Measurements from ENCODE around the gene XKR8. TPM values are rescaled to one million over a fixed set of nuclear protein-coding genes. Genes with fewer than 3 reads are reported as not detected.

Gene XKR8
- total and polyA plus RNA-seq, 10 of the 15 experiments (the other 5 are each of a cell fraction or from before 2014, with no cell fraction given), result 0.80 to 3.7 (median 2.6) TPM

DNA sequence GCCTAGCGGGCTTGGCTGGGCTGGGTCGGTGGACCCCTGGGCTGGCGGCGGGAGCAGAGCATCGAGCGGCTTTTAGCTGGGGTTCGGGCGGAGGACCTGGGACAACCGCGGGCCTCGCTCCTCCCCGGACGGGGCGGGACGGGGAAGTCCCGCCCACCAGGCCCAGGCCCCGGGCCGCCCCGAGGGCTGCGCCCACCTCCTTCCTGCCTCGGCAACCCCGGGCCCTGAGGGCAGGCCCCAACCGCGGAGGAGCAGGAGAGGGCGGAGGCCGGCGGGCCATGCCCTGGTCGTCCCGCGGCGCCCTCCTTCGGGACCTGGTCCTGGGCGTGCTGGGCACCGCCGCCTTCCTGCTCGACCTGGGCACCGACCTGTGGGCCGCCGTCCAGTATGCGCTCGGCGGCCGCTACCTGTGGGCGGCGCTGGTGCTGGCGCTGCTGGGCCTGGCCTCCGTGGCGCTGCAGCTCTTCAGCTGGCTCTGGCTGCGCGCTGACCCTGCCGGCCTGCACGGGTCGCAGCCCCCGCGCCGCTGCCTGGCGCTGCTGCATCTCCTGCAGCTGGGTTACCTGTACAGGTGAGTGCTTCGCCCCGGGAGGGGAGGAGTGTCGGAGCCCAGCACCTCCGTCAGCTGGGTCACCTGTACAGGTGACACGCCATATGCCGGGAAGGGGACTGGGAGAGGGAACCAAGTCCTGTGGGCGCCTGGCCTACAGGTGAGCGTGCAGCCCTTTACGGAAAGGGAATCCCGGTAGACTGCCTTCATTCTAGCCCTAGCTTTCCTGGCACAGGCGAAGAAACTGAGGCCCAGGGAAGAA lies at the start of gene XKR8 (continued):
- TF ChIP-seq, protein P1, sequence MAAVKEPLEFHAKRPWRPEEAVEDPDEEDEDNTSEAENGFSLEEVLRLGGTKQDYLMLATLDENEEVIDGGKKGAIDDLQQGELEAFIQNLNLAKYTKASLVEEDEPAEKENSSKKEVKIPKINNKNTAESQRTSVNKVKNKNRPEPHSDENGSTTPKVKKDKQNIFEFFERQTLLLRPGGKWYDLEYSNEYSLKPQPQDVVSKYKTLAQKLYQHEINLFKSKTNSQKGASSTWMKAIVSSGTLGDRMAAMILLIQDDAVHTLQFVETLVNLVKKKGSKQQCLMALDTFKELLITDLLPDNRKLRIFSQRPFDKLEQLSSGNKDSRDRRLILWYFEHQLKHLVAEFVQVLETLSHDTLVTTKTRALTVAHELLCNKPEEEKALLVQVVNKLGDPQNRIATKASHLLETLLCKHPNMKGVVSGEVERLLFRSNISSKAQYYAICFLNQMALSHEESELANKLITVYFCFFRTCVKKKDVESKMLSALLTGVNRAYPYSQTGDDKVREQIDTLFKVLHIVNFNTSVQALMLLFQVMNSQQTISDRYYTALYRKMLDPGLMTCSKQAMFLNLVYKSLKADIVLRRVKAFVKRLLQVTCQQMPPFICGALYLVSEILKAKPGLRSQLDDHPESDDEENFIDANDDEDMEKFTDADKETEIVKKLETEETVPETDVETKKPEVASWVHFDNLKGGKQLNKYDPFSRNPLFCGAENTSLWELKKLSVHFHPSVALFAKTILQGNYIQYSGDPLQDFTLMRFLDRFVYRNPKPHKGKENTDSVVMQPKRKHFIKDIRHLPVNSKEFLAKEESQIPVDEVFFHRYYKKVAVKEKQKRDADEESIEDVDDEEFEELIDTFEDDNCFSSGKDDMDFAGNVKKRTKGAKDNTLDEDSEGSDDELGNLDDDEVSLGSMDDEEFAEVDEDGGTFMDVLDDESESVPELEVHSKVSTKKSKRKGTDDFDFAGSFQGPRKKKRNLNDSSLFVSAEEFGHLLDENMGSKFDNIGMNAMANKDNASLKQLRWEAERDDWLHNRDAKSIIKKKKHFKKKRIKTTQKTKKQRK (IDR thresholded peaks at IDR 0.05; ENCODE audit: low read depth, low read length), result no peak
- TF ChIP-seq SPI1 (IDR thresholded peaks at IDR 0.05; ENCODE audit: borderline replicate concordance, insufficient read depth, low read depth, low read length), result no peak
- TF ChIP-seq FOS (IDR thresholded peaks at IDR 0.05; ENCODE audit: borderline replicate concordance, extremely low read depth, insufficient read length), result no peak
- no peak for TF ChIP-seq NR2C1 (IDR thresholded peaks at IDR 0.05)
- no peak for TF ChIP-seq CBFB (IDR thresholded peaks at IDR 0.05; ENCODE audit: low read depth)
- TF ChIP-seq MEF2B (IDR thresholded peaks at IDR 0.05; ENCODE audit: partially characterized antibody, poor library complexity, severe bottlenecking), result no peak
- no peak for TF ChIP-seq ASH2L (IDR thresholded peaks at IDR 0.05; ENCODE audit: borderline replicate concordance, low read depth)
- no peak for TF ChIP-seq CHD4 (IDR thresholded peaks at IDR 0.05)
- TF ChIP-seq, protein P2, sequence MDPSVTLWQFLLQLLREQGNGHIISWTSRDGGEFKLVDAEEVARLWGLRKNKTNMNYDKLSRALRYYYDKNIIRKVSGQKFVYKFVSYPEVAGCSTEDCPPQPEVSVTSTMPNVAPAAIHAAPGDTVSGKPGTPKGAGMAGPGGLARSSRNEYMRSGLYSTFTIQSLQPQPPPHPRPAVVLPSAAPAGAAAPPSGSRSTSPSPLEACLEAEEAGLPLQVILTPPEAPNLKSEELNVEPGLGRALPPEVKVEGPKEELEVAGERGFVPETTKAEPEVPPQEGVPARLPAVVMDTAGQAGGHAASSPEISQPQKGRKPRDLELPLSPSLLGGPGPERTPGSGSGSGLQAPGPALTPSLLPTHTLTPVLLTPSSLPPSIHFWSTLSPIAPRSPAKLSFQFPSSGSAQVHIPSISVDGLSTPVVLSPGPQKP (IDR thresholded peaks at IDR 0.05; ENCODE audit: low read depth, low read length), result no peak
- no peak for TF ChIP-seq MYC (IDR thresholded peaks at IDR 0.05; ENCODE audit: insufficient read depth, insufficient read length, insufficient replicate concordance, low read length, severe bottlenecking)
- no peak for TF ChIP-seq RCOR1 (conservative IDR thresholded peaks at IDR 0.05; ENCODE audit: low read depth, low read length)
- no peak for TF ChIP-seq HDGF (IDR thresholded peaks at IDR 0.05)
- TF ChIP-seq ZNF274 (IDR thresholded peaks at IDR 0.05; ENCODE audit: insufficient read depth, insufficient read length), result no peak
- TF ChIP-seq GABPA (IDR thresholded peaks at IDR 0.05; ENCODE audit: low read depth), result no peak
- TF ChIP-seq RAD51 (IDR thresholded peaks at IDR 0.05), result no peak
- TF ChIP-seq ATF7 (IDR thresholded peaks at IDR 0.05; ENCODE audit: low read depth), result no peak
- TF ChIP-seq, protein P3, sequence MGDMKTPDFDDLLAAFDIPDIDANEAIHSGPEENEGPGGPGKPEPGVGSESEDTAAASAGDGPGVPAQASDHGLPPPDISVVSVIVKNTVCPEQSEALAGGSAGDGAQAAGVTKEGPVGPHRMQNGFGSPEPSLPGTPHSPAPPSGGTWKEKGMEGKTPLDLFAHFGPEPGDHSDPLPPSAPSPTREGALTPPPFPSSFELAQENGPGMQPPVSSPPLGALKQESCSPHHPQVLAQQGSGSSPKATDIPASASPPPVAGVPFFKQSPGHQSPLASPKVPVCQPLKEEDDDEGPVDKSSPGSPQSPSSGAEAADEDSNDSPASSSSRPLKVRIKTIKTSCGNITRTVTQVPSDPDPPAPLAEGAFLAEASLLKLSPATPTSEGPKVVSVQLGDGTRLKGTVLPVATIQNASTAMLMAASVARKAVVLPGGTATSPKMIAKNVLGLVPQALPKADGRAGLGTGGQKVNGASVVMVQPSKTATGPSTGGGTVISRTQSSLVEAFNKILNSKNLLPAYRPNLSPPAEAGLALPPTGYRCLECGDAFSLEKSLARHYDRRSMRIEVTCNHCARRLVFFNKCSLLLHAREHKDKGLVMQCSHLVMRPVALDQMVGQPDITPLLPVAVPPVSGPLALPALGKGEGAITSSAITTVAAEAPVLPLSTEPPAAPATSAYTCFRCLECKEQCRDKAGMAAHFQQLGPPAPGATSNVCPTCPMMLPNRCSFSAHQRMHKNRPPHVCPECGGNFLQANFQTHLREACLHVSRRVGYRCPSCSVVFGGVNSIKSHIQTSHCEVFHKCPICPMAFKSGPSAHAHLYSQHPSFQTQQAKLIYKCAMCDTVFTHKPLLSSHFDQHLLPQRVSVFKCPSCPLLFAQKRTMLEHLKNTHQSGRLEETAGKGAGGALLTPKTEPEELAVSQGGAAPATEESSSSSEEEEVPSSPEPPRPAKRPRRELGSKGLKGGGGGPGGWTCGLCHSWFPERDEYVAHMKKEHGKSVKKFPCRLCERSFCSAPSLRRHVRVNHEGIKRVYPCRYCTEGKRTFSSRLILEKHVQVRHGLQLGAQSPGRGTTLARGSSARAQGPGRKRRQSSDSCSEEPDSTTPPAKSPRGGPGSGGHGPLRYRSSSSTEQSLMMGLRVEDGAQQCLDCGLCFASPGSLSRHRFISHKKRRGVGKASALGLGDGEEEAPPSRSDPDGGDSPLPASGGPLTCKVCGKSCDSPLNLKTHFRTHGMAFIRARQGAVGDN (IDR thresholded peaks at IDR 0.05), result peak; percentile 69
- TF ChIP-seq, protein P4, sequence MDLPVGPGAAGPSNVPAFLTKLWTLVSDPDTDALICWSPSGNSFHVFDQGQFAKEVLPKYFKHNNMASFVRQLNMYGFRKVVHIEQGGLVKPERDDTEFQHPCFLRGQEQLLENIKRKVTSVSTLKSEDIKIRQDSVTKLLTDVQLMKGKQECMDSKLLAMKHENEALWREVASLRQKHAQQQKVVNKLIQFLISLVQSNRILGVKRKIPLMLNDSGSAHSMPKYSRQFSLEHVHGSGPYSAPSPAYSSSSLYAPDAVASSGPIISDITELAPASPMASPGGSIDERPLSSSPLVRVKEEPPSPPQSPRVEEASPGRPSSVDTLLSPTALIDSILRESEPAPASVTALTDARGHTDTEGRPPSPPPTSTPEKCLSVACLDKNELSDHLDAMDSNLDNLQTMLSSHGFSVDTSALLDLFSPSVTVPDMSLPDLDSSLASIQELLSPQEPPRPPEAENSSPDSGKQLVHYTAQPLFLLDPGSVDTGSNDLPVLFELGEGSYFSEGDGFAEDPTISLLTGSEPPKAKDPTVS (IDR thresholded peaks at IDR 0.05; ENCODE audit: low read depth, low read length), result no peak
- TF ChIP-seq STAT3 (IDR thresholded peaks at IDR 0.05; ENCODE audit: low read depth, low read length), result no peak

All from GM12878 (cell line).